Activated CD8-positive, alpha-beta memory T cell treated with anti-CD3 and anti-CD28 coated beads for 48 hours (primary cell): ENCODE results near the gene CCDC134.
"Not testable (repeated sequence)": the region's sequence is repeated elsewhere in the genome, so short reads cannot be mapped to it uniquely, and the experiment has no call there.

Source experiments
- DNase-seq, 3 experiments: peaks; one replicate each; pipeline ENCODE4 v3.0.0-alpha.2; 2020; ENCODE audit warnings: low read depth in 2 of 3, low spot score in 2 of 3

The CCDC134 gene

DNA sequence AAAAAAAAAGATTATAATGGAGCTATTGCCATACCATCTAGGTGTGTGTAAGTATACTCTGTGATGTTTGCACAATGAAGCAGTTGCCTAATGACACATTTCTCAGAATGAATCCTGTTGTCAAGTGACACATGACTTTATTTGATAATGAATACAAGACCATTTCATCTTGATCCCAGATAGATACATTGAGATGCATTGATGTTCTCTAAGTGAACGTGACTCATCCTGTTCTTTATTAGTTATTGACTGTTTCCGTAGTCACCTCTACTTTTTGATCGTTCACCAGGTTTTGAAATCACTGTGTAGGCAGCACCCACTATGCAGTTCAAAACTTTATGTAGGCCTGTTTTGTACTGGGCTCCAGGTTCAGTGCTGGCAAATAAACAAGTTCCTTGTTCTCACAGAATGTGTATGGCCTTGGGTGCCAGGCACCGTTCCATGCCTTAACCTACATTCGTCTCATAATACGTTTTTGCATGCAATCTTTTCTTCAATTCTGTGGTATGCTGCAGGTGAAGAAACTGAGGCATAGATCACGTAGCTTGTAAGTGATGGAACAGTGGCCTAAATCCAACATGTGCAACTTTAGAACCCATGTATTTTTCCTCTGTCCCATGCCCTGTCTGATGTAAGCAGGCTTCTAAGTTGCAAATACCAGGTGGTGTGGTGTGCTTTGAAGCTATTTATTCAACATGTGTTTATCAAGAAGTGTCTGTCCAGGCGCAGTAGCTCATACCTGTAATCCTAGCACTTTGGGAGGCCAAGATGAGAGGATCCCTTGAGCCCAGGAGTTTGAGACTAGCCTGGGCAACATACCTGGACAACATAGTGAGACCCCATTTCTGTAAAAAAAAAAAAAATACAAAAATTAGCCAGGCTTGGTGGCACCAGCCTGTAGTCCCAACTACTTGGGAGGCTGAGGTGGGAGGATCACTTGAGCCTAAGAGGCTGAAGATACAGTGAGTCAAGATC, 42.8 kb downstream of the CCDC134 start:
- DNase-seq, result no peak

DNA sequence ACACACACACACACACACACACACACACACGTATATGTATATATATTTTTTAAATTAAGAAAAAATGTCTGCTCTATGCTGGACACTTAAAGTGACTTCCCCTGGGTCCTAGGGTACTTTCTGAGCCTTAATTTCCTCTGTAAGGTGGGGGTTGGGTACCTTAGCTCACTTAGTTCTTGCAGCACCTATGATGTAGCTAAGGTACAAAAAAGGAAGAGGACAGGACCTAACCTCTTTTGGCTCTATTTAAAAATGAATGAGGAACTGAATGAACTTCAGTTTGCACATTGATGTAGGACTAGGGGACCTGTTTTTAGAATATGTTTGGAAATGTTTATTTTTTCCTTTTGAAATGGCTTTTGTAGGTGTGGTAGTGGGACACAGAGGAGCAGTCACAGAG, 43.6 kb downstream of the CCDC134 start:
- DNase-seq, result no peak

DNA sequence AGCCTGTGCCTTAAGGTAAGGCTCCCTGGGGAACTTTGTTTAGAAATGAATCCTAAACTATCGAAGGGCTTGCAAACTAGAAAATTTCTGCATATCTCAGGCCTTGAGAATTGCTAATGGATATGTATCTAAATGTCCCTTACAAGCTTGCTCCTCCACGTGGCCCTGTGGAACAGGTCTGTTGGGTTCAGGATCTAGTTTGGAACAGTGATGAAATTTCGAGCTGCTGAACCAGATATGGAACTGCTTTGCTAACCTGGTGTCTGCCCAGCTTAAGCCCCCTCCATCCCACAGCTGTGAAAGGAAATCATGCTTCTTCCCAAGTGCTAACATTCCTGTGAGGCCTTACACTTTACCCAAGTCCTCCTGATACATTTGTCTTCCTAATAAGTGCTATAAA, 44.0 kb downstream of the CCDC134 start:
- DNase-seq, result no peak

DNA sequence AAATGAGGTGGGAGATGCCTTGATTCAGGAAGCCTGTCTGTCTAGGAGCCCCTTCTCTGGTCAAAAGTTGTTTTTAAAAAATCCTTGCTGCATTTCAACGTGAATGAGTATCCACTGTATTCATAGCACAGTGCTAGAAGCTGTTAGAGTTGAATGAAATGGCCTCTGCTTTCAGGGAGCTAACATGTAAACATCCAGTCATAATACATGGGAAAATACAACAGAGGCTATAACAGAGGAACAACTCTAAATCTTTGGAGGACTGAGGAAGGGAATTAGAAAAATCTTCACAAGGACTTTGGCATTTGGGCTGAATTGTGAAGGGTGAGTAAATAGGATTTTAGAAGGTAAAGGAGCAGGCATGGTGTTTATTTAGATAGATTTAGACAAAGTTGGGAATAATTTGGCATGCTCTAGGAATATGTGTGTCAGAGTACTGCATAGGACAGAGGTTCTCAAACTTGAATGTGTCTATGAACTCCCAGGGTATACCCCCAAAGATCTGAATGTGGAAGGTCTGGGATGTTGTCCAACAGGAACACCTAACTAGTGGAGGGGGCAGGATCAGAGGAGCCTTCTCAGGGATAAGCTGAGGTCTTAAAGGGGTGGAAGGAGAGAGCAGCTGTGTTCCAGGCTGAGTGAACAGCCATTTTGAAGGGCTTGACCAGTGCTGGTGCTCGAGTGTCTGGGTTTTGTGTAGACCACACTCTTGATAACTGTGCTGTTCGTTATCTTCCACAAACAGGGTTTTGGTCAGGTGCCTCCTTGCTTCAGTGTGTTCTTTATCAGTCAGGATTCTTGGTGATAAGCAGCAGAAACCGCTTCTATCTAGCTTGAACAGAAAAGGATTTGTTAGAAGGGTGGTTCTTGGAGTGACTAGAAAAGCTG, 45.1 kb downstream of the CCDC134 start:
- no peak for DNase-seq

DNA sequence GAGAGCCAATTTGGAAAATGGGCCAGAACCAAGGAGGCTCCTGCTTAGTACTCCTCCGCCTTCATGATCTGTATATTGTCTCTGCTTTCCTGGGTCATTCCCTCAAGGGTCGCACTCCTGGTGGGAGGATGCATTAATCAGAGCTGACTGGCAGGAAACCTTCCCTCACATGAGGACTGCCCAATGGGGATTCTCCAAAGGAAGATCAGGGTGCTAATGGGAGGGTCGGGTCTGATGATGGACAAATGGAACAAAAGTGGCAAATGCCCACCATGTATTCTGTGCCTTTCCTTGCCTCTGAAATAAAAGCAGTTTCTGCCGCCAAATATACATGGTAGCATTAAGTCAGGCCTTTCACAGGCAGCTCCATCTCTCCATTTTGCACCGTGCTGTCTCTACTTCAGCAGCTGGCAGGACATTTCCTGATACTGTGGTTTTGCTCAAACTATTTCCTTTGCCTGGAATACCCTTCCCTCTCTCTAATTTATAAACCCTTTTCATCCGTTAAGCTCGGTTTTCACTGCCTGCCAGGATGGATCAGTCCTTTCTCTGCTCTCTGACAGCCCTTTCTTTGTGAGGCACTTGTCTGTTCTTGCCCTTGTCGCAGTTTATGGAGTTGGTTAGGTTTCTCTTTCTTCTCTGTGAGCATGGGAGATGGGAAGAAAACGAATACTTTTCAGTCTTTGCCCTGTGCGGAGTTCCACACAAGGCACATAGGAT, 45.9 kb downstream of the CCDC134 start:
- no peak for DNase-seq

DNA sequence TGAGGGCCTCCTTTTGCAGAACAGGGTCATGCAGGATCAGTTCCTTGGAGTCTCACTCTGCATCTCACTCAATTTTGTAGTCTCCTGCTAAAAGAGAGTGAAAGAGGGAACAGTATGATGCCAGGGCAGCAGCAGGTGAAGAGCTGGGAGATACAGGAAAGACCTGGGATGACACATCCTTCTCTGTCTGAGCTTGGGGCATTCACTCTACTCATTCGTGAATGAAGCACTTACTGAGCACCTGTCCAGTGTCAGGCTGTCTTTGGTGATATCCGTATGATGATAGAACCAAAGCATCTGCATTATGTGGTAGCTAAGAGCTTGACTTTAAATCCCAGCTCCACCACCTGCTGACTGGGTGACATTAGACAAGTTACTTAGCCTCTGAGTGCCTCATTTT, 46.8 kb downstream of the CCDC134 start:
- no peak for DNase-seq

DNA sequence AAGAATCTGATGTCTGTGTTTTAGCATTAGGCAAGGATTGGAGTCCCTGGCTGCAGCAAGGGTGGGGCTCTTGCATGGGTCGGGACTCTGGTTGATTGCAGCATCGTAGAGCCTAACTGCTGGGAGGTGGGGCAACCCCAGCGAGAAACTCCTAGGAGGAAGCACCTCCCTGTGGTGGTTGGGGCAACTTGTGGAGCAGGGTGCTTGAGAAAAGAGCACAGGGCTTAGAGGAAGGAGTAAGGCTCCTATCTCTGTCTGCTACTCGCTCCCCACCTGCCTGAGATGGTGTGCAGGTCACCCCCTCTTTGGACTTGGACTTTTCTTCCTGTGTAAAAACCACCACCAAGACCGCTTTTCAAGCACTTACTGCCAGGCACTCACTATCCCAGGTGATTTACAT, 48.0 kb downstream of the CCDC134 start:
- DNase-seq, result no peak

DNA sequence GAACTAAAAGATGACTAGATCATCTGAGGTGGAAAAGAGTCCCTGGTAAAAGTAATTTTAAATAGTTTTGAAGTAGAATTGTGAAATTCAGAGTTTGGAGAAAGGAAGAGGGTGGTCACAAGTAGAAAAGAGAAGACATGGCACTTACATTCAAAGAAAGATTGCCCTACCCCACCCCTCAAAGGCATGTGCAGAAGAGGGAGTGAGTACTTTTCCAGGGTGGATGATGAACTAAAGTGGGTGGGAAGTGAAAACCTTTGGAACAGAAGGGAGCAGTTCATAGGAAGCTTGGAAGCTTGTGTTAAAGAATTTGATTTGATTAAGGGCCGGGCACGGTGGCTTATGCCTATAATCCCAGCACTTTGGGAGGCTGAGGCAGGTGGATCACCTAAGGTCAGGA, 56.0 kb downstream of the CCDC134 start:
- DNase-seq, result no peak

DNA sequence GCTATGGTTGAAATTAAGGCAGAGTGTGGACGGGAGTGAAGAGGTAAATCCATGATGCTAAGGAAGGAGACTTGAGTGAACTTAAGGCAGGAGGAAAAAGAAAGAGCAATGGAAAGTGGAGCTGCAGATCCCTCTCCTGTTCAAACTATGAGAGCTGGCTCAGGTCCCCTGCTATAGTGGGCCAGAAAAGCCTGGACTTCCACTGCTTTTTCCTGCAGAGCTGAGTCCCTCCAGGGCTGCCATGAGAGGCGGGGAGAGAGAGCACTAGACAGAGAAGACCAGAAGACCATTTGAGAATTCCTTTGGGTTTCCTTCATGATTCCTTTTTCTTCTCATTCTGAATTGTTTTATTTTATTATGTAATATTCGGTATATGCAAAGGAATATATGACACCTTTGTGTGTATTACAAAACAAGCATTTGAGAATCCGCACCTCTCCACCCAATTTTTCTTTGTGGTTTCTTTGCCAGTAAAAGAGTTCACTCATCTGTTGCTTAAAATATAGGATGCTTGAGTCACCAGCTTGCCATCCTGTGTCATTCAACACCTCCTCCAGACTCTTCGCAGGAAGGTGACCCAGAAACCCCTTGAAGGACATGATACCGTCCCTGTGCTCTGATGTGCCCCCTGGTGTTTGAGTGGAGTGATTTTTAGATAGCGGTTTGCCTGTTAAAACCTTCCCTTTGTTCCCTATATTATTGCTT, 56.8 kb downstream of the CCDC134 start:
- peak in 2 of 3 experiments; percentile 28 to 56 for DNase-seq

DNA sequence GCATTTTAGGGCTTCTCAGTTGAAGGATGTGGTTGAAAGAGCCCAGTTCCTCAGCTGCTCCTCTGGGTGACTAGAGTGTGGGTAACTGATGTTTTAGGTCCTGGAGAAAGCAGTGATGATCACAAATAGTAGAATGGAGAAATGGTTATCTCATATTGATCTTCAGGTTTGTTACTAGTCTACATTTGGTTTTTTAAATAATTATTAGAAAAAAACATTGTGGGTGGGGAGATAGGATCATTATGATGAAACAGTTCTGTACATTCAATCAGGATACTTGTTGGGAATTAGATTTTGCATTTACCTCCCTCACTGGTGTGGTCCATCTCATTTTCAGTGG, 57.4 kb downstream of the CCDC134 start:
- no peak for DNase-seq

DNA sequence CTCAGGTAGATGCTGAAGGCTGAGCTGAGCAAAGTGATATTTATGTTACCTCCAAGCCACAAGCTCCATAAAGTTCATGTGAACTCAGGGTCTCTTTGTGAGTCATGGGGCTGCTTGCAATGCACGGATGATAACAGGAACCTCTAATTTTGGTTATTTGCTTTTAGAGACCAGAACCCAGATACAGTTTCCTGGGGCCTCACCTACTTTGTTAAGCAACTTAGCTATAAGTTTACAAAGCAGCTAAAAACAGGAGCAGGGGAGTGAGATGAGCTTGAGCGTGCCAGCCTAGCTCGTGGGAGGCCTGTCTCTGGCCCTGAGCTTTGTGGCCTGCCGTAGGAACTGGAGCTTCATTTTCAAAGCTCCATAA, 61.7 kb downstream of the CCDC134 start:
- no peak for DNase-seq

DNA sequence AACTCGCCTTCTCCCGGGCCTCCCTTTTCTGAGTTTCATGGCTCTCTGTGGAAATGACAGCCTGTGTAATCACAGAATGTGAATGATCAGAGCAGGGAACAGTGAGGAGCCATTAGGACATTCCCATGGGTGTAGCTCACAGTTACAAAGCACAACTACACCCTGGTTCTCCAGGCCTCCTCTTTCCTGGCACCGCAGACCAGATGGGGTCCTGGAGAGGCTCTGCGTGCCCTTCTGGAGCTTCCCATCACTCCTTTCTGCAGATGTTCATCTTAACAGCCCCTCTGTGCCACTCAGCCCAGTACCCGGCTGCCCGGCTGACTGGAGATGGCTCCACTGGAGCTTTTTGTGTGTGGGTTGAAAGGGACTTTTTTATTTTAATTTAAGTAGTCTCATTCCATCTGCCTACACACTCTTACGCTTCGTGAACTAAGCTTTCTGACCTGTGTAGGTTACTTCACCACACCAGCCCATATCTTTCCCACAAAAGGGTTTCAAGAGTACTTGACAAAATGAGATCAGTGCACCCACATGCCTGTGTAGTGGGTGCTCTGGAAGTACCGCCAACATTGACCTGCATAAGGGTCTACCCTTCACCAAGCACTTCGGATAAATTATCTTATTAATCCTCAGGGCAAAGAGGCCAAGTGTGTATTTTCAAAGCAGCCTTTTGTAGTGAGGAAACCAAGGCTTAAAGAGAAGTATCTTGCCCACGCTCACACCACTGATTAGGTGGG, 62.2 kb downstream of the CCDC134 start:
- peak; percentile 20 to 47 (median 36) for DNase-seq

DNA sequence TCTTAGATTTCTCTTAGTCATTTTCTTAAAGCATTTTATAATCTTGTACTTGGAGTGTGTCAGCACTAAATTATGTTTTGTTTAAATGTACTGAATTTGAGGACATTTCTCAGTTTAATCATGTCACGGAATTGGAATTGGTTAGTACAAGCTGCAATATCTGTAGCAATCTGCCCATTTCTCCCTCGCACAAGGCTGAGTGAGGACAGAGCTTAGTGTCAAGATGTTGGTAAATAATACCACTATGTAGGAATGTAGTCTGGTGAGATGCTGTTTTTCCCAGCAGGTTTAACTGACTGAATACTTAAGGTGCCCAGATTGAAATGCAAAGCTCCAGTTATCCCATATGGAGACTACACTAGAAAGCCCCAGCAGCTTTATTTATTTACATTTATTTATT, 63.0 kb downstream of the CCDC134 start:
- DNase-seq, result no peak

DNA sequence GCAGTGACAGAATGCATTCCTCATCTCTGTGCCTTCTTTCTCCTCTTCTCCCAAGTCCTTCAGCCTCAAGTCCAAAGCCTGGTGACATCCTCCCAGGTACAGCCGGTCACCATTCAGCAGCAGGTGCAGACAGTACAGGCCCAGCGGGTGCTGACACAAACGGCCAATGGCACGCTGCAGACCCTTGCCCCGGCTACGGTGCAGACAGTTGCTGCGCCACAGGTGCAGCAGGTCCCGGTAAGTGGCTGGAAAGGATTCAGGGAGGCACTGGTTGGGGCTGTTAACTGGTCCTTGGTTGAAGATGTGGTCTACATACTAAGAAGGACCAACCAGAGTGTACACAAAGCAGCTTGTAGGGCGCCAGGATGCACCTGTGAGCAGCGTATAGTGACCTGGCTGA, 68.1 kb downstream of the CCDC134 start:
- no peak for DNase-seq

DNA sequence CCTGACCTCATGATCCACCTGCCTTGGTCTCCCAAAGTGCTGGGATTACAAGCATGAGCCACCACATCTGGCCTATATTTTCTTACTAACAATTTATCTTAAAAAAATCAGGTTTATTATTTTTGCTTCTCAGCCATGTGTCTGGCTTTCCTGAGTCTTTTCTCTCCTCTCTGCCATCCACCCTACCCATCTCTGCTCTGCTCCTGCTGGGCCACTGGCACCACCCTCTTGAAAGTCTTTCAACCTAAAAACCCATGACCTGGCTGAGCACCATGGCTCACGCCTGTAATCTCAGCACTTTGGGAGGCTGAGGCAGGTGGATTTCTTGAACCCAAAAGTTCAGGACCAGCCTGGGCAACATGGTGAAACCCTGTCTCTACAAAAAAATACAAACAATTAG, 69.6 kb downstream of the CCDC134 start:
- DNase-seq, result not testable (repeated sequence)

DNA sequence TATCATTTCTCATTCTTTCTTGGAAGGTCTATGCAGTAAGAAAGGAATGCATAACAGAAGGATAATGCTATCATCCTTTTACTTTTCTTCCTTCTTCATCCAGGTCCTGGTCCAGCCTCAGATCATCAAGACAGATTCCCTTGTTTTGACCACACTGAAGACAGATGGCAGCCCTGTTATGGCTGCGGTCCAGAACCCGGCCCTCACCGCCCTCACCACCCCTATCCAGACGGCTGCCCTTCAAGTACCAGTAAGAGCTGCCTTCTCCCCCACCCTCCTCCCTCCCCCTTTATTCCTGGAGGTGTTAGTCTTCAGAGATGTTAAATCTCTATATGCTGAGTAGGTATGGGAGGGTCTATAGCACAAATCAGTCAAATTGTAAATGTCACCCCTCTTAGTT, 70.3 kb downstream of the CCDC134 start:
- DNase-seq, result no peak

DNA sequence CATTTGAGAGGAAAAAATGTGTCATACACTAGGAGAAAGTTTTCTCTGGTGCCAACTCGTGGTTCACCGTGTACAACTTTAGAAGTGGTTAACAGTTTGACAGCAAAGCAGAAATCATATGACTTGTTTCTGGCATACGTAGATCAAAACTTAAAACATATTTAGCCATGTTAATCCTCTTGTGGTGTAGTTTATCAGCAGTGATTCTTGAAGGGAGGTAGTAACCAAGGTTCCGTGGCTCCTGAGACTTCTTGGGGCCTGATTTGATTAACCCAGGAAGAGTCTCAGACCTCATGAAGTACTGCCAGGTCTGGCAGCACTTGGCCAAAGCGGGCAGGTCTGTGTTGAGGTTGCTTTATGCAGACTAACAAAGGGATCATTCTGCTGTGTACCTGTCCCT, 72.9 kb downstream of the CCDC134 start:
- no peak for DNase-seq

DNA sequence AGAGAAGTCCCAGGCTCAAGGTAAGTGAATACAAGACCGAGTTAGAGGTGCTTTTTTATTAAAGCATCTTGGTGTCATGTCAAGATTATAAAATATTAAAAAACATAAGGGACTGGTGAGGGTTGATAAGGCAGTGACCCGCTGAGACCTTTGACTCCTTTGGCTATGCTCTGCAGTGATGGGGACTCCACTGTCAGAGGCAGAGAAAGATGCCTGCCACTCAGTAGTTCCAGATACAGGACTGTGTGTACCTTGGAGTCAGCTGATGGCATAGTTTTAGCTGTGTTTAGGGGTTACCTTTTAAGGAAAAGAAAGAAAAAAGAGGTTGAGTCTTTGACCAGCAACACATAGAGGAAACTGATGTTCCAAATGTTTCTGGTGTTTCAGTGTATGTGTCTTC, 73.6 kb downstream of the CCDC134 start:
- no peak for DNase-seq

DNA sequence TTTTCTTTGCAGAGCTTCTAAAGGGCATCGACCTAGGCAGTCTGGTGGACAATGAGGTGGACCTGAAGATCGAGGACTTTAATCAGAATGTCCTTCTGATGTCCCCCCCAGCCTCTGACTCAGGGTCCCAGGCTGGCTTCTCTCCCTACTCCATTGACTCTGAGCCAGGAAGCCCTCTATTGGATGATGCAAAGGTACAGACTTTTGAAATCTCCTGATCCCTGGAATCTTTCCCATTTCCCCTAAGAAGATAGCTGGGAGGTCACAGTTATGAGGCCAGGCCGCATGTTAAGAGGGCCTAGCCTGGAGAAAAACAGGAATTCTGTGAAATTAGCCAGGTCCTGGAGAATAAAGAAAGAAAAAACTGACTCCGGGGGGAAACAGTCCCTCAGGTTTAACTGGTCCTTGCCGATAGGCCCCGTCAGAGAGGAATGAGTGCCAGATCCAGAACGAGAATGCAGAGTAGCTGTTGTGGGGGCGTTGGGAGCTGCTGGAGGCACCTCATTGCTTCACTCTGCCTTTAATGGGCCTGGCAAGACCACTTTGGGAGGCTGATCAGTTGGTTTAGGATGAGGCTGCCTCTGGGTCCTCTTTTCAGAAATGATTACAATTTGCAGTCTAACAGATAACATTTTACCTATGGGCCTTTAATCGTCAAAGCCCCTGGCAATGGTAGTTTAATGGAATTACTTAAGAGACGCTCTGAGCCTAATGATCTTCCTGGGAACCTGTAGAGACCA, 75.2 kb downstream of the CCDC134 start:
- no peak for DNase-seq
